H9 (cell line): Measurements from ENCODE around the gene ACOT2. TPM values are rescaled to one million over a fixed set of nuclear protein-coding genes. Genes with fewer than 3 reads are reported as not detected.

Experiments used
- DNase-seq: peaks from one replicate; pipeline ENCODE4 v3.0.0-alpha.2; 2017
- H2AFZ ChIP-seq: one replicate; pipeline ENCODE4 v1.6.1; 2013; ENCODE audit warnings: mild to moderate bottlenecking, low read length, control low read depth, moderate library complexity
- H2AK5ac ChIP-seq: 2 replicates; pipeline ENCODE4 v1.6.1; 2013; ENCODE audit warnings: low read length, control low read depth, mixed read lengths; ENCODE audit not compliant: insufficient read length
- H2BK120ac ChIP-seq: one replicate; pipeline ENCODE4 v1.6.1; 2013; ENCODE audit warnings: low read depth, mild to moderate bottlenecking, low read length, control low read depth, inconsistent platforms; ENCODE audit not compliant: poor library complexity, severe bottlenecking
- H2BK12ac ChIP-seq: 2 replicates; pipeline ENCODE4 v1.6.1; 2013; ENCODE audit warnings: low read length, control low read depth, mixed read lengths, low read depth; ENCODE audit not compliant: insufficient read length
- H2BK15ac ChIP-seq: 2 replicates; pipeline ENCODE4 v1.6.1; 2013; ENCODE audit warnings: low read depth, low read length, control low read depth
- H2BK20ac ChIP-seq: one replicate; pipeline ENCODE4 v1.6.1; 2013; ENCODE audit warnings: low read depth, mild to moderate bottlenecking, low read length, control low read depth, inconsistent platforms; ENCODE audit not compliant: poor library complexity, severe bottlenecking
- H2BK5ac ChIP-seq: 2 replicates; pipeline ENCODE4 v1.6.1; 2013; ENCODE audit warnings: low read length, control low read depth, mixed read lengths; ENCODE audit not compliant: insufficient read length
- H3K14ac ChIP-seq: 2 replicates; pipeline ENCODE4 v1.6.1; 2013; ENCODE audit warnings: low read length, control low read depth; ENCODE audit not compliant: insufficient read depth
- H3K18ac ChIP-seq: 2 replicates; pipeline ENCODE4 v1.6.1; 2013; ENCODE audit warnings: low read depth, mild to moderate bottlenecking, mixed read lengths, low read length, control low read depth; ENCODE audit not compliant: insufficient read length
- H3K23ac ChIP-seq: 2 replicates; pipeline ENCODE4 v1.6.1; 2013; ENCODE audit warnings: low read length, control low read depth, mixed read lengths, low read depth; ENCODE audit not compliant: insufficient read length
- H3K23me2 ChIP-seq: 2 replicates; pipeline ENCODE4 v1.6.1; 2013; ENCODE audit warnings: low read depth, mild to moderate bottlenecking, mixed read lengths, low read length, control low read depth; ENCODE audit not compliant: insufficient read length, poor library complexity, severe bottlenecking
- H3K27ac ChIP-seq: 2 replicates; pipeline ENCODE4 v1.5.1; 2013; ENCODE audit warnings: low read length, control low read depth, mixed read lengths, low read depth; ENCODE audit not compliant: insufficient read length
- H3K27me3 ChIP-seq: 2 replicates; pipeline ENCODE4 v1.6.1; 2013; ENCODE audit warnings: low read length, control low read depth, inconsistent platforms; ENCODE audit not compliant: insufficient read depth
- H3K4ac ChIP-seq: 2 replicates; pipeline ENCODE4 v1.6.1; 2013; ENCODE audit warnings: low read depth, mild to moderate bottlenecking, control low read depth, inconsistent platforms, low read length, moderate library complexity
- H3K4me1 ChIP-seq: 2 replicates; pipeline ENCODE4 v1.6.1; 2013; ENCODE audit warnings: low read length, control low read depth, inconsistent platforms; ENCODE audit not compliant: insufficient read depth
- H3K4me2 ChIP-seq: 2 replicates; pipeline ENCODE4 v1.6.1; 2013; ENCODE audit warnings: low read length, control low read depth, mixed read lengths; ENCODE audit not compliant: insufficient read length, insufficient read depth
- H3K56ac ChIP-seq: 2 replicates; pipeline ENCODE4 v1.6.1; 2013; ENCODE audit warnings: low read depth, mild to moderate bottlenecking, mixed read lengths, low read length, control low read depth; ENCODE audit not compliant: insufficient read length
- H3K79me1 ChIP-seq: 2 replicates; pipeline ENCODE4 v1.6.1; 2013; ENCODE audit warnings: low read depth, mild to moderate bottlenecking, moderate library complexity, low read length, control low read depth, inconsistent platforms; ENCODE audit not compliant: insufficient read depth, poor library complexity, severe bottlenecking
- H3K79me2 ChIP-seq: 2 replicates; pipeline ENCODE4 v1.6.1; 2013; ENCODE audit warnings: low read length, control low read depth, inconsistent platforms; ENCODE audit not compliant: insufficient read depth
- H3K9ac ChIP-seq: 2 replicates; pipeline ENCODE4 v1.6.1; 2013; ENCODE audit warnings: low read length, control low read depth, mixed read lengths; ENCODE audit not compliant: insufficient read length; ENCODE audit errors: extremely low read depth
- H3K9me3 ChIP-seq: one replicate; pipeline ENCODE4 v1.6.1; 2013; ENCODE audit warnings: low read depth, low read length, inconsistent platforms; ENCODE audit not compliant: control insufficient read depth
- H3T11ph ChIP-seq: one replicate; pipeline ENCODE4 v1.6.1; 2013; ENCODE audit warnings: mild to moderate bottlenecking, low read length, control low read depth, inconsistent platforms
- H4K20me1 ChIP-seq: one replicate; pipeline ENCODE4 v1.6.1; 2013; ENCODE audit not compliant: control insufficient read depth, insufficient read length, insufficient read depth
- H4K5ac ChIP-seq: 2 replicates; pipeline ENCODE4 v1.6.1; 2013; ENCODE audit warnings: low read depth, mild to moderate bottlenecking, mixed read lengths, low read length, control low read depth; ENCODE audit not compliant: insufficient read length
- H4K8ac ChIP-seq: replicated peaks from 2 replicates; pipeline ENCODE4 v1.6.1; 2013; ENCODE audit warnings: low read length, control low read depth, mixed read lengths, low read depth; ENCODE audit not compliant: insufficient read length
- H4K91ac ChIP-seq: 2 replicates; pipeline ENCODE4 v1.6.1; 2013; ENCODE audit warnings: low read depth, mild to moderate bottlenecking, moderate library complexity, mixed read lengths, low read length, control low read depth; ENCODE audit not compliant: insufficient read length
- H3K27ac Mint-ChIP-seq, 3 experiments: 2 replicates in 2 of 3; 3 replicates in 1 of 3; pipeline ENCODE4 v1.8.0; 2020 to 2021; ENCODE audit warnings: mixed read lengths in 3 of 3, mild to moderate bottlenecking in 1 of 3, moderate library complexity in 1 of 3
- H3K27me3 Mint-ChIP-seq: 2 replicates; pipeline ENCODE4 v1.8.0; 2021; ENCODE audit warnings: low read depth, mild to moderate bottlenecking, moderate library complexity, mixed read lengths
- H3K36me3 Mint-ChIP-seq, 3 experiments: 2 replicates in 2 of 3; 3 replicates in 1 of 3; pipeline ENCODE4 v1.8.0; 2020 to 2021; ENCODE audit warnings: low read depth in 3 of 3, mixed read lengths in 3 of 3; ENCODE audit not compliant: insufficient read depth in 1 of 3
- H3K4me1 Mint-ChIP-seq, 2 experiments: 2 replicates each; pipeline ENCODE4 v1.8.0; 2020; ENCODE audit warnings: mixed read lengths in 2 of 2
- H3K4me3 Mint-ChIP-seq, 2 experiments: 2 replicates in 1 of 2; 3 replicates in 1 of 2; pipeline ENCODE4 v1.8.0; 2020 to 2021; ENCODE audit warnings: mild to moderate bottlenecking in 2 of 2, mixed read lengths in 2 of 2, moderate library complexity in 1 of 2
- H3K9me3 Mint-ChIP-seq, 2 experiments: 2 replicates in 1 of 2; 3 replicates in 1 of 2; pipeline ENCODE4 v1.8.0; 2020; ENCODE audit warnings: mild to moderate bottlenecking in 2 of 2, mixed read lengths in 2 of 2, moderate library complexity in 1 of 2
- CTCF ChIP-seq: fragments of 200-600 bp; sonication (generic); conservative IDR thresholded peaks from 3 replicates; pipeline ENCODE4 v1.8.0; 2021; ENCODE audit warnings: antibody characterized with exemption, mild to moderate bottlenecking
- WGBS: extraction: QIAGEN DNeasy Blood & Tissue Kit; methylation state at CpG from one replicate; pipeline ENCODE4 v1.1.7; 2013; ENCODE audit warnings: missing lambda C conversion rate, low lambda C conversion rate, mixed read lengths; ENCODE audit not compliant: insufficient read length; ENCODE audit errors: extremely low coverage; 5-methylcytosine and 5-hydroxymethylcytosine counted together
- total RNA-seq: library from RNA; stranded (reverse); gene quantifications from 2 replicates; pipeline ENCODE4 v1.2.1, GENCODE V29; 2021

Gene ACOT2
- total RNA-seq, 1 experiment from 2014 or later: 10.2 TPM

DNA sequence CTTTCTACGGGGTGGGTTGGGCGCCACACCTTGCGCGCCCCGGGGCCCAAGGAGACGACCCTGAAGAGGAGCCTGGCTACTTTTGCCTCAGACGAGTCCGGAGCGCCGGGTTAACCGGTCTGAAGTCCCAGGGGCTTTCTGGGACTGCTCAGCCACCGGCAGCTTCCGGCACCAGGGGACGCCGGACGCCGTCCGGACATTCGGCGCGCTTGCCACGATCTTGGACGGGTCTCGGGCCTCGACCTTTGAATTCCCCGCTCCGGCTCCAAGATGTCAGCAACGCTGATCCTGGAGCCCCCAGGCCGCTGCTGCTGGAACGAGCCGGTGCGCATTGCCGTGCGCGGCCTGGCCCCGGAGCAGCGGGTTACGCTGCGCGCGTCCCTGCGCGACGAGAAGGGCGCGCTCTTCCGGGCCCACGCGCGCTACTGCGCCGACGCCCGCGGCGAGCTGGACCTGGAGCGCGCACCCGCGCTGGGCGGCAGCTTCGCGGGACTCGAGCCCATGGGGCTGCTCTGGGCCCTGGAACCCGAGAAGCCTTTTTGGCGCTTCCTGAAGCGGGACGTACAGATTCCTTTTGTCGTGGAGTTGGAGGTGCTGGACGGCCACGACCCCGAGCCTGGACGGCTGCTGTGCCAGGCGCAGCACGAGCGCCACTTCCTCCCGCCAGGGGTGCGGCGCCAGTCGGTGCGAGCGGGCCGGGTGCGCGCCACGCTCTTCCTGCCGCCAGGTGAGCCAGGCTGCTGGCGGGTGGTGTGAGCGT, 22.9 kb downstream of the ACOT2 start, which contains the start of gene ACOT4:
Gene ACOT4 (plus strand): TSS at position 184 of the 760 bp plus-strand sequence. CDS start 87 bp downstream, at position 271.
- no peak within 1 kb of the TSS for H3K56ac ChIP-seq
- H3K4me3 Mint-ChIP-seq: peak within 1 kb of the TSS; percentile 60 to 73

More for the DNA sequence above, 22.9 kb downstream of the ACOT2 start, which contains the start of gene ACOT4:
- H2BK120ac ChIP-seq: no peak within 1 kb of the TSS
- H2BK5ac ChIP-seq: no peak within 1 kb of the TSS
- no peaks in the 10 kb centered on the region for H3K23me2 ChIP-seq
- Mint-ChIP-seq H3K27ac (no peak within 1 kb of the TSS), H3K27me3 (peaks cover 27% of the 10 kb centered on the region), H3K36me3 (peaks cover 0 to 6% (median 5%) of the 10 kb centered on the region in 3 experiments; a peak in 4 of 7 replicates), H3K4me1 (peaks cover 0 to 3% of the 10 kb centered on the region in 2 experiments; a peak in 1 of 4 replicates), H3K9me3 (peaks cover 3 to 11% of the 10 kb centered on the region in 2 experiments; a peak in 4 of 5 replicates)
- no peak within 1 kb of the TSS; the same call in 1 of the 2 replicates for H3K14ac ChIP-seq
- no peak within 1 kb of the TSS for H3T11ph ChIP-seq
- no peak within 1 kb of the TSS for H3K4me2 ChIP-seq
- peak; percentile 59 for DNase-seq
- no peak within 1 kb of the TSS for H3K23ac ChIP-seq
- H4K20me1 ChIP-seq: no peaks in the 10 kb centered on the region
- no peak within 1 kb of the TSS for H2AK5ac ChIP-seq
- no peak within 1 kb of the TSS for H2BK15ac ChIP-seq
- no peak within 1 kb of the TSS for H2AFZ ChIP-seq
- no peak within 1 kb of the TSS for H3K9ac ChIP-seq
- H3K27ac ChIP-seq: no peak within 1 kb of the TSS
- H3K4ac ChIP-seq: no peak within 1 kb of the TSS
- WGBS: no CpG with 5 or more reads among the region's 89 CpGs
- no peaks in the 10 kb centered on the region for H3K27me3 ChIP-seq
- H3K18ac ChIP-seq: no peak within 1 kb of the TSS
- H3K79me2 ChIP-seq: no peaks in the 10 kb centered on the region
- TF ChIP-seq CTCF: 0 out of 3 replicates have a peak, but pooled peaks have one; percentile 25
- H3K4me1 ChIP-seq: no peaks in the 10 kb centered on the region
- no peaks in the 10 kb centered on the region for H3K9me3 ChIP-seq
- H4K8ac ChIP-seq: no peak within 1 kb of the TSS
- H4K5ac ChIP-seq: no peak within 1 kb of the TSS
- H2BK12ac ChIP-seq: no peak within 1 kb of the TSS
- H4K91ac ChIP-seq: no peak within 1 kb of the TSS
- no peak within 1 kb of the TSS for H2BK20ac ChIP-seq
- H3K79me1 ChIP-seq: no peaks in the 10 kb centered on the region
